Liver (tissue), 9 donors: ENCODE results near the gene JCHAIN. TPM values are rescaled to one million over a fixed set of nuclear protein-coding genes. Genes with fewer than 3 reads are reported as not detected.
"Not testable (repeated sequence)": the region's sequence is repeated elsewhere in the genome, so short reads cannot be mapped to it uniquely, and the experiment has no call there.

Experiments
- DNase-seq: peaks from one replicate; pipeline ENCODE4 v3.0.0-alpha.2; 2017; ENCODE audit warnings: low spot score
- H3K27ac ChIP-seq, 2 donors: one replicate each; pipeline ENCODE4 v1.7.0; 2013; ENCODE audit warnings: inconsistent platforms in 2 of 2, low read length in 2 of 2, control low read depth in 1 of 2, low read depth in 1 of 2, mild to moderate bottlenecking in 1 of 2
- H3K27me3 ChIP-seq, 4 donors: one replicate each; pipeline versions ENCODE4 v1.6.1 to v1.7.0; 2013; ENCODE audit warnings: low read length in 3 of 4, inconsistent platforms in 1 of 4, mild to moderate bottlenecking in 1 of 4, moderate library complexity in 1 of 4; ENCODE audit not compliant: control insufficient read depth in 4 of 4, insufficient read depth in 4 of 4
- H3K36me3 ChIP-seq, 4 donors: one replicate each; pipeline versions ENCODE4 v1.6.1 to v1.7.0; 2013; ENCODE audit warnings: low read length in 3 of 4, mild to moderate bottlenecking in 3 of 4, low read depth in 1 of 4, moderate library complexity in 1 of 4; ENCODE audit not compliant: control insufficient read depth in 4 of 4, insufficient read depth in 3 of 4
- H3K4me1 ChIP-seq, 4 donors: one replicate each; pipeline versions ENCODE4 v1.6.1 to v1.7.0; 2013; ENCODE audit warnings: low read length in 3 of 4, mild to moderate bottlenecking in 3 of 4, moderate library complexity in 1 of 4; ENCODE audit not compliant: control insufficient read depth in 4 of 4, insufficient read depth in 4 of 4
- H3K4me3 ChIP-seq, 3 donors: one replicate each; pipeline versions ENCODE4 v1.6.1 to v1.7.0; 2013; ENCODE audit warnings: low read length in 3 of 3, control low read depth in 1 of 3, low read depth in 1 of 3, mild to moderate bottlenecking in 1 of 3
- H3K9ac ChIP-seq, 2 donors: one replicate each; pipeline ENCODE4 v1.7.0; 2013; ENCODE audit warnings: low read length in 2 of 2, mild to moderate bottlenecking in 2 of 2, moderate library complexity in 2 of 2, control low read depth in 1 of 2, low read depth in 1 of 2
- H3K9me3 ChIP-seq, 4 donors: one replicate each; pipeline versions ENCODE4 v1.6.1 to v1.7.0; 2013; ENCODE audit warnings: low read length in 3 of 4; ENCODE audit not compliant: control insufficient read depth in 4 of 4
- EGR1 ChIP-seq, 2 donors: IDR thresholded peaks; 2 replicates each; pipeline ENCODE4 v1.6.1; 2016 to 2018; ENCODE audit warnings: antibody characterized with exemption in 2 of 2, low read depth in 2 of 2
- FOXA1 ChIP-seq: IDR thresholded peaks from 2 replicates; pipeline ENCODE4 v1.6.1; 2016; ENCODE audit warnings: antibody characterized with exemption
- FOXA2 ChIP-seq: IDR thresholded peaks from 2 replicates; pipeline ENCODE4 v1.6.1; 2016; ENCODE audit warnings: antibody characterized with exemption
- GABPA ChIP-seq, 2 donors: IDR thresholded peaks in 1 of 2; conservative IDR thresholded peaks in 1 of 2; 2 replicates each; pipeline ENCODE4 v1.6.1; 2016; ENCODE audit warnings: antibody characterized with exemption in 2 of 2, mild to moderate bottlenecking in 1 of 2, moderate library complexity in 1 of 2
- HNF4A ChIP-seq, 2 donors: conservative IDR thresholded peaks; 2 replicates each; pipeline ENCODE4 v1.6.1; 2016; ENCODE audit warnings: antibody characterized with exemption in 2 of 2, mild to moderate bottlenecking in 2 of 2
- JUND ChIP-seq, 2 donors: IDR thresholded peaks; 2 replicates each; pipeline ENCODE4 v1.6.1; 2016; ENCODE audit warnings: antibody characterized with exemption in 2 of 2
- TAF1 ChIP-seq: conservative IDR thresholded peaks from 2 replicates; pipeline ENCODE4 v1.6.1; 2016; ENCODE audit warnings: antibody characterized with exemption, mild to moderate bottlenecking
- YY1 ChIP-seq: IDR thresholded peaks from 2 replicates; pipeline ENCODE4 v1.6.1; 2016; ENCODE audit warnings: antibody characterized with exemption, mild to moderate bottlenecking
- WGBS: extraction: QIAGEN DNeasy Blood & Tissue Kit; methylation state at CpG from one replicate; pipeline ENCODE4 v1.1.7; 2013; 5-methylcytosine and 5-hydroxymethylcytosine counted together
- polyA plus RNA-seq, 2 donors: library from polyadenylated mRNA; stranded (reverse) in 1 of 2; unstranded in 1 of 2; fragments of 200-250 nt in 1 of 2; fragments of >200 nt in 1 of 2; fragmentation: Nextera tagmentation in 1 of 2; extraction: Ambion mirVana in 1 of 2; gene quantifications; one replicate each; pipeline versions ENCODE4 v1.2.1 to v1.2.3, GENCODE V29; 2013 to 2015
- total RNA-seq, 2 donors: library from RNA; depleted of rRNA; stranded (reverse); fragments of >200 nt; gene quantifications; one replicate each; pipeline ENCODE4 v1.2.3, GENCODE V29; 2014
- TF ChIP-seq, protein P1 (sequence below): IDR thresholded peaks from 2 replicates; pipeline ENCODE4 v1.6.1; 2016; ENCODE audit warnings: antibody characterized with exemption
- TF ChIP-seq, protein P2 (sequence below): fragments of 150-350 bp; IDR thresholded peaks from 2 replicates; pipeline ENCODE4 v1.5.1; 2017; ENCODE audit warnings: improper control_type of control experiment, low read depth, low read length; ENCODE audit not compliant: missing input control
- TF ChIP-seq, protein P3 (sequence below): IDR thresholded peaks from 2 replicates; pipeline ENCODE4 v1.6.1; 2016; ENCODE audit warnings: antibody characterized with exemption, mild to moderate bottlenecking
- donor health status: healthy.
- donor health status: healthy.
- donor health status: healthy.
- donor health status: healthy.
- donor health status: healthy.

Gene JCHAIN
- total and polyA plus RNA-seq, 4 donors, result 2.1 to 69.5 (median 9.7) TPM

DNA sequence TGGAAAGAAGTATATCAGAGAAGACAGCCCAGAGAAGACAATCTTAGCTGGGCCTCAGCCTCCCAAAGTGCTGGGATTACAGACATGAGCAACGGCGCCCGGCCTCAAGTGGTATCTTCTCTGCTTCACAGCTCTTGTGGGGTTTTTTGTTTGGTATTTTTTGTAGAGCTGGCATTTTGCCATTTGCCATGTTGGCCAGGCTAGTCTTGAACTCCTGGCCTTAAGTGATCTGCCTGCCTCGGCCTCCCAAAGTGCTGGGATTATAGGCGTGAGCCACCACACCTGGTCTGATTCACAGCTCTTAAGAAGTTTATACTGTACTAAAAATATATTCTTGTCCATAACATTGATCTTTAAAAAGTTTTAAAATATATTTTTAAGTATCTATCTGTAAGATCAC is 34.4 kb upstream of the JCHAIN start:
- Histone ChIP-seq H3K4me1 (peaks cover 0 to 6% (median 4%) of the 10 kb centered on the region in 4 donors), H3K9ac (no peak overlapping the region), H3K9me3 (no peaks in the 10 kb centered on the region), H3K36me3 (no peaks in the 10 kb centered on the region), H3K27me3 (no peaks in the 10 kb centered on the region), H3K4me3 (no peak overlapping the region), H3K27ac (no peak overlapping the region)
- WGBS, result 94% methylated on average over 5 of the region's 5 CpGs
- DNase-seq, result no peak
- TF ChIP-seq, protein P1, sequence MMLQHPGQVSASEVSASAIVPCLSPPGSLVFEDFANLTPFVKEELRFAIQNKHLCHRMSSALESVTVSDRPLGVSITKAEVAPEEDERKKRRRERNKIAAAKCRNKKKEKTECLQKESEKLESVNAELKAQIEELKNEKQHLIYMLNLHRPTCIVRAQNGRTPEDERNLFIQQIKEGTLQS, result no peak
- no peak for TF ChIP-seq TAF1
- TF ChIP-seq, protein P2, sequence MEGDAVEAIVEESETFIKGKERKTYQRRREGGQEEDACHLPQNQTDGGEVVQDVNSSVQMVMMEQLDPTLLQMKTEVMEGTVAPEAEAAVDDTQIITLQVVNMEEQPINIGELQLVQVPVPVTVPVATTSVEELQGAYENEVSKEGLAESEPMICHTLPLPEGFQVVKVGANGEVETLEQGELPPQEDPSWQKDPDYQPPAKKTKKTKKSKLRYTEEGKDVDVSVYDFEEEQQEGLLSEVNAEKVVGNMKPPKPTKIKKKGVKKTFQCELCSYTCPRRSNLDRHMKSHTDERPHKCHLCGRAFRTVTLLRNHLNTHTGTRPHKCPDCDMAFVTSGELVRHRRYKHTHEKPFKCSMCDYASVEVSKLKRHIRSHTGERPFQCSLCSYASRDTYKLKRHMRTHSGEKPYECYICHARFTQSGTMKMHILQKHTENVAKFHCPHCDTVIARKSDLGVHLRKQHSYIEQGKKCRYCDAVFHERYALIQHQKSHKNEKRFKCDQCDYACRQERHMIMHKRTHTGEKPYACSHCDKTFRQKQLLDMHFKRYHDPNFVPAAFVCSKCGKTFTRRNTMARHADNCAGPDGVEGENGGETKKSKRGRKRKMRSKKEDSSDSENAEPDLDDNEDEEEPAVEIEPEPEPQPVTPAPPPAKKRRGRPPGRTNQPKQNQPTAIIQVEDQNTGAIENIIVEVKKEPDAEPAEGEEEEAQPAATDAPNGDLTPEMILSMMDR, result no peak
- no peak for TF ChIP-seq EGR1 (IDR thresholded peaks at IDR 0.05; ENCODE audit: low read depth in 2 of 2)
- TF ChIP-seq, protein P3, sequence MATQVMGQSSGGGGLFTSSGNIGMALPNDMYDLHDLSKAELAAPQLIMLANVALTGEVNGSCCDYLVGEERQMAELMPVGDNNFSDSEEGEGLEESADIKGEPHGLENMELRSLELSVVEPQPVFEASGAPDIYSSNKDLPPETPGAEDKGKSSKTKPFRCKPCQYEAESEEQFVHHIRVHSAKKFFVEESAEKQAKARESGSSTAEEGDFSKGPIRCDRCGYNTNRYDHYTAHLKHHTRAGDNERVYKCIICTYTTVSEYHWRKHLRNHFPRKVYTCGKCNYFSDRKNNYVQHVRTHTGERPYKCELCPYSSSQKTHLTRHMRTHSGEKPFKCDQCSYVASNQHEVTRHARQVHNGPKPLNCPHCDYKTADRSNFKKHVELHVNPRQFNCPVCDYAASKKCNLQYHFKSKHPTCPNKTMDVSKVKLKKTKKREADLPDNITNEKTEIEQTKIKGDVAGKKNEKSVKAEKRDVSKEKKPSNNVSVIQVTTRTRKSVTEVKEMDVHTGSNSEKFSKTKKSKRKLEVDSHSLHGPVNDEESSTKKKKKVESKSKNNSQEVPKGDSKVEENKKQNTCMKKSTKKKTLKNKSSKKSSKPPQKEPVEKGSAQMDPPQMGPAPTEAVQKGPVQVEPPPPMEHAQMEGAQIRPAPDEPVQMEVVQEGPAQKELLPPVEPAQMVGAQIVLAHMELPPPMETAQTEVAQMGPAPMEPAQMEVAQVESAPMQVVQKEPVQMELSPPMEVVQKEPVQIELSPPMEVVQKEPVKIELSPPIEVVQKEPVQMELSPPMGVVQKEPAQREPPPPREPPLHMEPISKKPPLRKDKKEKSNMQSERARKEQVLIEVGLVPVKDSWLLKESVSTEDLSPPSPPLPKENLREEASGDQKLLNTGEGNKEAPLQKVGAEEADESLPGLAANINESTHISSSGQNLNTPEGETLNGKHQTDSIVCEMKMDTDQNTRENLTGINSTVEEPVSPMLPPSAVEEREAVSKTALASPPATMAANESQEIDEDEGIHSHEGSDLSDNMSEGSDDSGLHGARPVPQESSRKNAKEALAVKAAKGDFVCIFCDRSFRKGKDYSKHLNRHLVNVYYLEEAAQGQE, result no peak
- no peak for TF ChIP-seq JUND (IDR thresholded peaks at IDR 0.05)
- TF ChIP-seq GABPA (IDR thresholded peaks at IDR 0.05 in 1 of 2, conservative IDR thresholded peaks at IDR 0.05 in 1 of 2), result no peak
- no peak for TF ChIP-seq HNF4A (conservative IDR thresholded peaks at IDR 0.05)
- no peak for TF ChIP-seq FOXA1
- TF ChIP-seq YY1, result no peak
- no peak for TF ChIP-seq FOXA2

DNA sequence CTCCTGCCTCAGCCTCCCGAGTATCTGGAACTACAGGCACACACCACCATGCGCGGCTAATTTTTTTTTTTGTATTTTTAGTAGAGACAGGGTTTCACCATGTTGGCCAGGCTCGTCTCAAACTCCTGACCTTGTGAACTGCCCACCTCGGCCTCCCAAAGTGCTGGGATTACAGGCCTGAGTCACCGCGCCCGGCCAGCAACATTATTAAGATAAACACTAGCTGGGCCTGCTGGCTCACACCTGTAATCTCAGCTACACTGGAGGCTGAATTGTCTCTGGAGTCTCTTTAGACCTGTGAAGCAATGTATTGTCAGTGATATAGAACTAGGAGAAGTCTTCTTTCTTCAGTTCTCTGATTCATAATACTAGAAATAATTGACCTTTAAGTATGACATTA is 32.1 kb upstream of the JCHAIN start:
- not testable (repeated sequence) for DNase-seq, H3K36me3 ChIP-seq, H3K4me1 ChIP-seq, H3K9me3 ChIP-seq, H3K27ac ChIP-seq, H3K9ac ChIP-seq, H3K4me3 ChIP-seq, H3K27me3 ChIP-seq
- 90% methylated on average over 8 of the region's 8 CpGs for WGBS

DNA sequence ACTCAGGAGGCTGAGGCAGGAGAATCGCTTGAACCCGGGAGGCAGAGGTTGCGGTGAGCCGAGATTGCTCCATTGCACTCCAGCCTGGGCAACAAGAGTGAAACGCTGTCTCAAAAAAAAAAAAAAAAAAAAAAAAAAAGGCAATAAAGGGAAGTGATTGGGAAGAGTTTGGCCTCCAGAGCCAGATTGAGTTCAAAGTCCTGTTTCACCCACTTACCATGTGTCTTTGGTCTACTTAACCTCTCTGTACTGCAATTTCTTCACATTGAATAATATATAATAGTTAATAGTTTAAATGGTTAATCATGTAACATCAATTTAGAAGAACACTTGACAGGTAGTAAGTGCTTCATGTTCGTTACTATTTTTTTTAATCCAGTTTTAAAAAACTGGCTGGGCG is 28.3 kb upstream of the JCHAIN start:
- H3K36me3 ChIP-seq, H3K4me3 ChIP-seq, H3K9me3 ChIP-seq, H3K27ac ChIP-seq, DNase-seq, H3K9ac ChIP-seq, H3K27me3 ChIP-seq: not testable (repeated sequence)
- peaks cover 0 to 21% (median 18%) of the 10 kb centered on the region in 4 donors for H3K4me1 ChIP-seq
- 94% methylated on average over 7 of the region's 7 CpGs for WGBS
